HG02852 (cell line): ENCODE measurements around the gene ADAT2.

Experiments
- ATAC-seq: cut with Tn5 transposase; IDR thresholded peaks from one replicate; pipeline ENCODE4 v1.9.1; 2021; ENCODE audit warnings: mild to moderate bottlenecking, moderate library complexity; ENCODE audit not compliant: unreplicated experiment

Gene ADAT2

GRCh38 chr6:143399176-143399575, 51.3 kb downstream of the ADAT2 start:
- ATAC-seq, result no peak

- no peak for ATAC-seq
Observed at GRCh38 chr6:143397227-143398222, 53.0 kb downstream of the ADAT2 start.

GRCh38 chr6:143396497-143397226, 53.8 kb downstream of the ADAT2 start:
- no peak for ATAC-seq

GRCh38 chr6:143395699-143396098, 54.8 kb downstream of the ADAT2 start:
- no peak for ATAC-seq

GRCh38 chr6:143394389-143394788, 56.1 kb downstream of the ADAT2 start:
- ATAC-seq, result no peak

GRCh38 chr6:143390278-143390677, 60.2 kb downstream of the ADAT2 start:
- no peak for ATAC-seq

- ATAC-seq, result no peak
Observed at GRCh38 chr6:143385636-143386035, 64.9 kb downstream of the ADAT2 start.

GRCh38 chr6:143376861-143377260, 73.6 kb downstream of the ADAT2 start:
- no peak for ATAC-seq

GRCh38 chr6:143376375-143376774, 74.1 kb downstream of the ADAT2 start:
- ATAC-seq, result no peak

GRCh38 chr6:143375022-143375585, 75.4 kb downstream of the ADAT2 start:
- ATAC-seq, result no peak

GRCh38 chr6:143374014-143374413, 76.5 kb downstream of the ADAT2 start:
- no peak for ATAC-seq
